ENCODE measurements around the gene TXNL4A.

GRCh38 chr18:79979843-79980242 is 8.5 kb downstream of the TXNL4A start:
- TF ChIP-seq SIN3A (IDR thresholded peaks at IDR 0.05; ENCODE audit: borderline replicate concordance, insufficient read depth, low read length) (no peak), POLR2AphosphoS5 (IDR thresholded peaks at IDR 0.05; ENCODE audit: low read depth, low read length) (no peak), TAF1 (IDR thresholded peaks at IDR 0.05; ENCODE audit: borderline replicate concordance, insufficient read depth, low read length) (no peak), REST (IDR thresholded peaks at IDR 0.05; ENCODE audit: insufficient read depth in 1 of 2, low read depth in 2 of 2, low read length in 2 of 2) (no peak), FOXP2 (optimal IDR thresholded peaks at IDR 0.05; ENCODE audit: borderline replicate concordance, extremely low read depth, extremely low read length, insufficient read depth) (no peak)

All from PFSK-1 (cell line).